Muscle layer of colon (tissue), 2 donors: Measurements from ENCODE around the gene GTF2I.

Experiments
- H3K27ac ChIP-seq: one replicate; pipeline ENCODE4 v1.7.0; 2013; ENCODE audit warnings: low read depth, mild to moderate bottlenecking, low read length, moderate library complexity
- H3K27me3 ChIP-seq, 2 donors: one replicate each; pipeline ENCODE4 v1.7.0; 2013; ENCODE audit warnings: low read length in 2 of 2, mild to moderate bottlenecking in 2 of 2; ENCODE audit not compliant: insufficient read depth in 2 of 2, control insufficient read depth in 1 of 2
- H3K36me3 ChIP-seq: one replicate; pipeline ENCODE4 v1.7.0; 2013; ENCODE audit warnings: mild to moderate bottlenecking, low read length; ENCODE audit not compliant: insufficient read depth
- H3K4me1 ChIP-seq: one replicate; pipeline ENCODE4 v1.7.0; 2013; ENCODE audit warnings: mild to moderate bottlenecking, low read length; ENCODE audit not compliant: insufficient read depth
- H3K4me3 ChIP-seq, 2 donors: one replicate each; pipeline ENCODE4 v1.7.0; 2013; ENCODE audit warnings: low read length in 2 of 2, low read depth in 1 of 2, mild to moderate bottlenecking in 1 of 2, moderate library complexity in 1 of 2
- H3K9ac ChIP-seq: one replicate; pipeline ENCODE4 v1.7.0; 2013; ENCODE audit warnings: low read length
- H3K9me3 ChIP-seq: one replicate; pipeline ENCODE4 v1.7.0; 2013; ENCODE audit warnings: mild to moderate bottlenecking, low read length
- donor health status: abdominal sarcoma.
- donor health status: Adenocarcinoma of cecum.

The GTF2I gene

GRCh38 chr7:74657692-74658177 lies at the start of gene GTF2I:
TSS of gene GTF2I (plus strand) at chr7:74657718. CDS start at chr7:74689129, 31,411 bp downstream.
- H3K9ac ChIP-seq, result peak within 1 kb of the TSS; percentile 76
- H3K4me1 ChIP-seq, result peaks cover 41% of the 10 kb centered on the region
- H3K9me3 ChIP-seq, result no peaks in the 10 kb centered on the region
- peak within 1 kb of the TSS; percentile 99 for H3K27ac ChIP-seq
- peak within 1 kb of the TSS; percentile 90 to 94 for H3K4me3 ChIP-seq
- H3K27me3 ChIP-seq, result no peaks in the 10 kb centered on the region
- H3K36me3 ChIP-seq, result no peaks in the 10 kb centered on the region

DNA sequence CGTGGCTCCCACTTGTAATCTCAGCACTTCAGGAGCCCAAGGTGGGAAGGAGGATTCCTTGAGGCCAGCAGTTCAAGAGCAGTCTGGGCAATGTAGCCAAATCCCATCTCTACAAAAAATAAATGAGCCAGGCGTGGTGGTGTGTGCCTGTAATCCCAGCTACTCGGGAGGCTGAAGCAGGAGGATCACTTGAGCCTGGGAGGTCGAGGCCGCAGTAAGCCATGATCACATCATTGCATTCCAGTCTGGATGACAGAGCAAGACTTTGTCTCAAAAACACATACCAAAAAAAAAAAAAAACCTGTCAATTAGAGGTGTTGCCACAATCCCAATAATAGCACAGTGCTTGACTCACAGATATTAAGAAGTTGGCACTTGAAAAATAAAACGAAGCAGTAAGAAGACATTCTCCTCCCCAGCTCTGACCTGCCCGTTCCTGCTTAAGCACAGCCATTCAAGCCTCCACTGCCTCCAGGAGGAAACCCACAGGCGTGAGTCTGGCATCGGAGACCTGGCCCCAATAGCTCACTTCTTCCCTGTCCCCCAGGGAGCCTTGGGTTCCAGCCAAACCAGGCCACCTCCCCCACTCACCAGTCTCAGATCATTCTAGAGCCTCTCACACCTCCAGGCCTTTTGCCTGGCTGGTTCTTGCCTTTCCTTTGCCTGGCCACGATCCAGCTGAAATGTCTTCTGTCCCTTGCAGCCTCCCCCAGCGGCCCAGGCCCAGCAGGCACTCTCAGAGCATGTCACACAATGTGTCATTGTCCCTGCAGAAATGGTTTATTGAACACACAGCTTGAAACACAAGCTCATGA lies 45.3 kb upstream of the GTF2I start:
- no peaks in the 10 kb centered on the region for H3K9me3 ChIP-seq
- no peak overlapping the region for H3K4me3 ChIP-seq
- H3K27me3 ChIP-seq, result no peaks in the 10 kb centered on the region
- H3K9ac ChIP-seq, result no peak overlapping the region
- H3K4me1 ChIP-seq, result peaks cover 3% of the 10 kb centered on the region
- no peak overlapping the region for H3K27ac ChIP-seq
- no peaks in the 10 kb centered on the region for H3K36me3 ChIP-seq

- Histone ChIP-seq H3K9ac (no peak overlapping the region), H3K9me3 (no peaks in the 10 kb centered on the region), H3K4me1 (no peaks in the 10 kb centered on the region), H3K27ac (no peak overlapping the region), H3K27me3 (no peaks in the 10 kb centered on the region), H3K36me3 (no peaks in the 10 kb centered on the region), H3K4me3 (no peak overlapping the region)
Observed at GRCh38 chr7:74615933-74616780, 41.4 kb upstream of the GTF2I start.

- H3K36me3 ChIP-seq, result no peaks in the 10 kb centered on the region
- no peaks in the 10 kb centered on the region for H3K9me3 ChIP-seq
- no peak overlapping the region for H3K4me3 ChIP-seq
- no peak overlapping the region for H3K9ac ChIP-seq
- no peaks in the 10 kb centered on the region for H3K27me3 ChIP-seq
- H3K27ac ChIP-seq, result no peak overlapping the region
- no peaks in the 10 kb centered on the region for H3K4me1 ChIP-seq
Observed at GRCh38 chr7:74617180-74617744, 40.3 kb upstream of the GTF2I start.

DNA sequence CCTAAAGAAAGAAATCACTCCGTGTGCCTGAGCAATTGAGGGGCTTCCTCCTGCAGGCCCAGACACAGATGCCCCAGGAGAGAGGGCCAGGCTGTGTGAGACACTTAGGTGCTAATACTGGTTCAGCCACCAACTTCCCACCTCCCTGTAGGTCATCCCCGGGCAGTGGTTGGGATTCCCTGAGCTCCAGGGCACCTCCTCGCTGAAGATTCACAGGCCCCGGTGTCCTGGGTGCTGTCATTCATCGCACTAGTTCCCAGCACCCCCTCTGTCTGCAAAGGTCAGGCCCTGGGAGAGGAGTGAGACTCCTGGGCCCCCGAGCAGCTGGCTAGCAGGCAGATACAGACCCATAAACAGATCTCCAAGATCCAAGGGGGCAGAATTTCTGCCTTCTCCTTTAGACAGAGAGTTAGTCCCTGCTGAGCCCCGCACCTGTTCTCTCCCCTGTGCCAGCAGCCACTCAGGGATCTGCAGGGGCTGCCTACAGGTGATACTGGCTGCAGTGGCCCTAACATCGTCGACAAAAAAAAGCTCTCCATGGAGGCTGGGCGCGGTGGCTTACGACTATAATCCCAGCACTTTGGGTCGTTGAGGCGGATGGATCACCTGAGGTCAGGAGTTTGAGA lies 38.2 kb upstream of the GTF2I start:
- Histone ChIP-seq H3K36me3 (no peaks in the 10 kb centered on the region), H3K9ac (no peak overlapping the region), H3K4me1 (no peaks in the 10 kb centered on the region), H3K27me3 (no peaks in the 10 kb centered on the region), H3K9me3 (no peaks in the 10 kb centered on the region), H3K4me3 (no peak overlapping the region), H3K27ac (no peak overlapping the region)

GRCh38 chr7:74622228-74622749 lies 35.2 kb upstream of the GTF2I start:
- peaks cover 2% of the 10 kb centered on the region for H3K4me1 ChIP-seq
- H3K4me3 ChIP-seq, result no peak overlapping the region
- H3K27me3 ChIP-seq, result no peaks in the 10 kb centered on the region
- H3K27ac ChIP-seq, result no peak overlapping the region
- no peak overlapping the region for H3K9ac ChIP-seq
- no peaks in the 10 kb centered on the region for H3K9me3 ChIP-seq
- H3K36me3 ChIP-seq, result no peaks in the 10 kb centered on the region

- H3K27ac ChIP-seq, result no peak overlapping the region
- H3K4me1 ChIP-seq, result peaks cover 10% of the 10 kb centered on the region
- no peaks in the 10 kb centered on the region for H3K9me3 ChIP-seq
- H3K27me3 ChIP-seq, result no peaks in the 10 kb centered on the region
- H3K9ac ChIP-seq, result no peak overlapping the region
- no peaks in the 10 kb centered on the region for H3K36me3 ChIP-seq
- H3K4me3 ChIP-seq, result no peak overlapping the region
Observed at GRCh38 chr7:74623135-74623534, 34.4 kb upstream of the GTF2I start.

DNA sequence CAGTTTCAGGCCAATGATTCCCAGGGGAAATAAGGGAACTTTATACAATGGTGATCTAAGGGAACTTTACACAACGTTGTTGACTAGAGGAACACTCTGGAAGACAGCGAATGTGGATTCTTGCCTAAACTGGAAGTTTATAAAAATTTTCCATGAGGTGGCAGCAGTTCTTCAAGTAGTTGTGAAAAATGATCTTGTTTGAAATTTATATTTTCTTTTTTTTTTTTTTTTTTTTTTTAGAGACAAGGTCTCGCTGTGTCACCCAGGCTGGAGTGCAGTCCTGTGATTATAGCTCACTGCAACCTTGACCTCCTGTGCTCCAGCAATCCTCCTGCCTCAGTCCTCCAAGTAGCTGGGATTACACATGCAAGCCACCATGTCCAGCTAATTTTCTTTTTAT lies 32.1 kb upstream of the GTF2I start:
- H3K4me3 ChIP-seq, result no peak overlapping the region
- H3K27me3 ChIP-seq, result no peaks in the 10 kb centered on the region
- H3K27ac ChIP-seq, result no peak overlapping the region
- H3K9me3 ChIP-seq, result no peaks in the 10 kb centered on the region
- H3K36me3 ChIP-seq, result no peaks in the 10 kb centered on the region
- H3K4me1 ChIP-seq, result peaks cover 16% of the 10 kb centered on the region
- no peak overlapping the region for H3K9ac ChIP-seq

- H3K9me3 ChIP-seq, result no peaks in the 10 kb centered on the region
- peak overlapping the region in 1 of 2 donors; percentile 2 for H3K4me3 ChIP-seq
- no peaks in the 10 kb centered on the region for H3K27me3 ChIP-seq
- peak overlapping the region; percentile 25 for H3K9ac ChIP-seq
- peak overlapping the region; percentile 76 for H3K27ac ChIP-seq
- no peaks in the 10 kb centered on the region for H3K36me3 ChIP-seq
- peaks cover 16% of the 10 kb centered on the region for H3K4me1 ChIP-seq
Observed at GRCh38 chr7:74627661-74628411, 29.7 kb upstream of the GTF2I start.

DNA sequence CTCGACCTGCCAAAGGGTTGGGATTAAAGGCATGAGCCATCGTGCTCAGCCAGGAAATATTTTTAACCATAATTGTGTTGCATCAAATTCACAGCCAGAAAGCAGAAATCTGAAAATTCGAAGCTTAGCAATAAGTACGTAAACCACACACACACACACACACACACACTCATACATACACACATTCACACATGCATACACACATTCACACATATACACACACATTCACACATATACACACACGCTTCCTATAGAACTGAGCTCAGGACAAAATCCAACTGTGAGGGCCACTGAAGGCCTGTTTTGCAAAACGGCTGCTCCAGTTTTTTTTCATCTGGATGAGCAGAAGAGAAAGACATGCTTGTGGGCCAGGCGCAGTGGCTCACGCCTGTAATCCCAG lies 25.0 kb upstream of the GTF2I start:
- Histone ChIP-seq H3K4me1 (peaks cover 12% of the 10 kb centered on the region), H3K27me3 (no peaks in the 10 kb centered on the region), H3K27ac (no peak overlapping the region), H3K4me3 (no peak overlapping the region), H3K9me3 (no peaks in the 10 kb centered on the region), H3K36me3 (no peaks in the 10 kb centered on the region), H3K9ac (no peak overlapping the region)
